ENCODE measurements around the gene MC4R.
"Not testable (repeated sequence)": the region's sequence is repeated elsewhere in the genome, so short reads cannot be mapped to it uniquely, and the experiment has no call there.

Gene MC4R

GRCh38 chr18:60372596-60372995 is at the start of gene MC4R:
TSS of gene MC4R (minus strand) at chr18:60372775. CDS start at chr18:60372349, 426 bp downstream.
- peak in 54 of 58 donors; percentile 1 to 78 (median 36) for DNase-seq

GRCh38 chr18:60422306-60422705 is 49.7 kb upstream of the MC4R start:
- not testable (repeated sequence) for DNase-seq

- no peak for DNase-seq
These were observed 49.0 kb upstream of the MC4R start for GRCh38 chr18:60421356-60422118.

GRCh38 chr18:60417946-60418345 is 45.4 kb upstream of the MC4R start:
- no peak for DNase-seq

- no peak for DNase-seq
These were observed 41.5 kb upstream of the MC4R start for GRCh38 chr18:60413944-60414547.

- no peak for DNase-seq
These were observed 39.1 kb upstream of the MC4R start for GRCh38 chr18:60411715-60412114.

GRCh38 chr18:60406721-60407120 is 34.1 kb upstream of the MC4R start:
- peak in 1 of 58 donors; percentile 14 for DNase-seq

- DNase-seq: no peak
These were observed 32.0 kb upstream of the MC4R start for GRCh38 chr18:60404486-60405085.

GRCh38 chr18:60401346-60401745 is 28.8 kb upstream of the MC4R start:
- DNase-seq: no peak

GRCh38 chr18:60391571-60392226 is 19.1 kb upstream of the MC4R start:
- no peak for DNase-seq

- DNase-seq: no peak
These were observed 16.7 kb upstream of the MC4R start for GRCh38 chr18:60389314-60389713.

- no peak for DNase-seq
These were observed 13.1 kb upstream of the MC4R start for GRCh38 chr18:60385693-60386092.

- DNase-seq: no peak
These were observed 11.3 kb upstream of the MC4R start for GRCh38 chr18:60383893-60384292.

GRCh38 chr18:60377778-60378469 is 5.3 kb upstream of the MC4R start:
- no peak for DNase-seq

GRCh38 chr18:60372132-60372531 is 443 bp downstream of the MC4R start:
- DNase-seq: peak in 1 of 58 donors; percentile 0

- no peak for DNase-seq
These were observed 14.1 kb downstream of the MC4R start for GRCh38 chr18:60358516-60358915.

- DNase-seq: no peak
These were observed 21.6 kb downstream of the MC4R start for GRCh38 chr18:60350941-60351340.

GRCh38 chr18:60350150-60350549 is 22.4 kb downstream of the MC4R start:
- no peak for DNase-seq

- no peak for DNase-seq
These were observed 25.0 kb downstream of the MC4R start for GRCh38 chr18:60347526-60348045.

GRCh38 chr18:60339018-60339417 is 33.6 kb downstream of the MC4R start:
- DNase-seq: no peak

- DNase-seq: no peak
These were observed 40.7 kb downstream of the MC4R start for GRCh38 chr18:60331890-60332289.

Data from anterior cingulate cortex (tissue), 58 donors.